SH-SY5Y (cell line): ENCODE data around the gene ZEB1.

Experiments used
- GATA2 ChIP-seq: IDR thresholded peaks from 2 replicates; pipeline ENCODE4 v1.6.1; 2011; ENCODE audit warnings: mild to moderate bottlenecking, low read depth, low read length
- GATA3 ChIP-seq: IDR thresholded peaks from 2 replicates; pipeline ENCODE4 v1.6.1; 2011; ENCODE audit warnings: low read depth, mild to moderate bottlenecking, low read length, moderate library complexity

DNA sequence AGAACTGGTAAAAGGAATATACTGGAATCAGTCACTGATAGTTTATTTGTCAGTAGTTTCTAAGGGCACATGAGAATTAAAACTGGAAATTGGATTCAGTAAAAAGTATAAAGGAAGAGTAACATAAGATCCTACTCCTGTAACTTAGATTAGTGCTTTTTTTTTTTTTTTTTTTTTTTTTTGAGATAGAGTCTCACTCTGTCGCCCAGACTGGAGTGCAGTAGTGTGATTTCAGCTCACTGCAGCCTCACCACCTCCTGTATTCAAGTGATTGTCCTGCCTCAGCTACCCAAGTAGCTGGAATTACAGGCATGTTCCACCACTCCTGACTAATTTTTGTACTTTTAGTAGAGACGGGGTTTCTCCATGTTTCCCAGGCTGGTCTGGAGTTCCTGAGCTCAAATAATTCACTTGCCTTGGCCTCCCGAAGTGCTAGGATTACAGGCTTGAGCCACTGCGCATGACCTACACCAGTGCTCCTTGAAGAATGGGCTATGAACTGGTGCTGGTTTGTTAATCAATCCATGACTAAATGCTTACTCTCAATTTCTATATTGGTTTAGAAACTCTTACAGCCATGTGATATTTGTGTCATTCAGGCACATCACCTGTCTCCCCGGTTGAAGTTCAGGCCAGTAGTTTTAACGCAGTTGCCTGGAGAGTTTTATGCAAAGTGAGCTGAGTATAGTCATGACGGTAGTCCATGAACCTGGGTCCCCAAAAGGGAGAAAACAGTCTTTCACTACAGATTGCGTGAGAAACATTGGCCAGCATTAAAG is 65.0 kb downstream of the ZEB1 start:
- no peak for TF ChIP-seq GATA2
- no peak for TF ChIP-seq GATA3
